Measurements from ENCODE around the gene C20orf141. TPM values are rescaled to one million over a fixed set of nuclear protein-coding genes. Genes with fewer than 3 reads are reported as not detected.
"Not testable (repeated sequence)": the region's sequence is repeated elsewhere in the genome, so short reads cannot be mapped to it uniquely, and the experiment has no call there.

The C20orf141 gene
- total RNA-seq, 1 donor from 2014 or later: not detected

GRCh38 chr20:2817891-2818595, 3.3 kb downstream of the C20orf141 start:
- DNase-seq (ENCODE audit: extremely low read depth, low read depth, low spot score): no peak

GRCh38 chr20:2820084-2820895, 5.5 kb downstream of the C20orf141 start:
- no peak for DNase-seq (ENCODE audit: extremely low read depth, low read depth, low spot score)

GRCh38 chr20:2820896-2821869, 6.4 kb downstream of the C20orf141 start:
- DNase-seq (ENCODE audit: extremely low read depth, low read depth, low spot score): no peak

- no peak for DNase-seq (ENCODE audit: extremely low read depth, low read depth, low spot score)
These were observed 7.3 kb downstream of the C20orf141 start for GRCh38 chr20:2822073-2822472.

GRCh38 chr20:2825761-2826160, 11.0 kb downstream of the C20orf141 start:
- no peak for DNase-seq (ENCODE audit: extremely low read depth, low read depth, low spot score)

GRCh38 chr20:2826655-2827054, 11.9 kb downstream of the C20orf141 start:
- DNase-seq (ENCODE audit: extremely low read depth, low read depth, low spot score): no peak

- no peak for DNase-seq (ENCODE audit: extremely low read depth, low read depth, low spot score)
These were observed 14.6 kb downstream of the C20orf141 start for GRCh38 chr20:2829376-2829775.

GRCh38 chr20:2831206-2831605, 16.4 kb downstream of the C20orf141 start:
- not testable (repeated sequence) for DNase-seq (ENCODE audit: extremely low read depth, low read depth, low spot score)

GRCh38 chr20:2833761-2834160, 19.0 kb downstream of the C20orf141 start:
- DNase-seq (ENCODE audit: extremely low read depth, low read depth, low spot score): no peak

- DNase-seq (ENCODE audit: extremely low read depth, low read depth, low spot score): no peak
These were observed 19.8 kb downstream of the C20orf141 start for GRCh38 chr20:2834401-2835110.

- DNase-seq (ENCODE audit: extremely low read depth, low read depth, low spot score): no peak
These were observed 20.6 kb downstream of the C20orf141 start for GRCh38 chr20:2835331-2835796.

GRCh38 chr20:2836035-2836434, 21.2 kb downstream of the C20orf141 start:
- no peak for DNase-seq (ENCODE audit: extremely low read depth, low read depth, low spot score)

GRCh38 chr20:2837221-2837960, 22.6 kb downstream of the C20orf141 start:
- DNase-seq (ENCODE audit: extremely low read depth, low read depth, low spot score): no peak

GRCh38 chr20:2838170-2838797, 23.5 kb downstream of the C20orf141 start:
- DNase-seq (ENCODE audit: extremely low read depth, low read depth, low spot score): no peak

- DNase-seq (ENCODE audit: extremely low read depth, low read depth, low spot score): no peak
These were observed 24.3 kb downstream of the C20orf141 start for GRCh38 chr20:2838847-2839671.

- no peak for DNase-seq (ENCODE audit: extremely low read depth, low read depth, low spot score)
These were observed 24.9 kb downstream of the C20orf141 start for GRCh38 chr20:2839732-2840137.

GRCh38 chr20:2840138-2840966, 25.6 kb downstream of the C20orf141 start, which contains the start of the genes PCED1A and VPS16:
TSS of gene PCED1A (minus strand) at chr20:2840655. CDS start at chr20:2839912, 743 bp downstream.
TSS of gene VPS16 (plus strand) at chr20:2840745. CDS start at chr20:2840775, 30 bp downstream.
- DNase-seq (ENCODE audit: extremely low read depth, low read depth, low spot score): no peak

Measured in glomerular endothelial cell (primary cell).